HepG2 (cell line): ENCODE measurements around the gene TSPAN9. TPM values are rescaled to one million over a fixed set of nuclear protein-coding genes. Genes with fewer than 3 reads are reported as not detected.

Experiments
- ATAC-seq: fragments of 200-7000 bp; cut with Tn5 transposase; 3 replicates; pipeline ENCODE4 v1.9.1; 2020; ENCODE audit warnings: mild to moderate bottlenecking, moderate library complexity
- BruUV-seq: library from RNA; stranded (reverse); fragments of 400-500 nt; replicated peaks from 2 replicates; lab custom pipeline; 2021; lab: Mats Ljungman, UMichigan
- CTCF ChIA-PET: fragments of 300-600 bp; formaldehyde crosslinking; extraction: SDS; loops from one replicate; lab custom pipeline; 2021; ENCODE audit warnings: low total read pairs, inconsistent platforms, low intra/inter-chr PET ratio; lab: Yijun Ruan, JAX
- POLR2A ChIA-PET: fragments of 350-600 bp; sonication (Branson Sonifier 250); formaldehyde crosslinking; loops from one replicate; lab custom pipeline; 2020; ENCODE audit warnings: antibody characterized with exemption, inconsistent platforms; lab: Yijun Ruan, JAX
- DNase-seq: peaks from one replicate; pipeline ENCODE4 v3.0.0-alpha.2; 2015; ENCODE audit warnings: low spot score
- FAIRE-seq: peaks from 3 replicates; lab custom pipeline; 2011; peaks lifted over from hg19 to GRCh38; lab: Jason Lieb, UNC
- H2AFZ ChIP-seq: one replicate; pipeline ENCODE4 v1.6.1; 2011; ENCODE audit warnings: low read length, inconsistent platforms
- H3K27ac ChIP-seq: fragments of 300-600 bp; 3 replicates; pipeline ENCODE4 v1.8.0; 2011; ENCODE audit warnings: mixed run types, mild to moderate bottlenecking, mixed read lengths, low read length, inconsistent platforms; ENCODE audit not compliant: insufficient read depth; ENCODE audit errors: extremely low read length
- H3K27me3 ChIP-seq, 2 experiments: fragments of 200-600 bp in 1 of 2; 2 replicates in 1 of 2; 3 replicates in 1 of 2; pipeline versions ENCODE4 v1.6.0 to v1.8.0; 2011; ENCODE audit warnings: low read length in 2 of 2, mild to moderate bottlenecking in 2 of 2, moderate library complexity in 2 of 2, inconsistent platforms in 1 of 2; ENCODE audit not compliant: insufficient read depth in 2 of 2, control insufficient read depth in 1 of 2
- H3K36me3 ChIP-seq, 2 experiments: fragments of 200-600 bp in 1 of 2; replicated peaks in 1 of 2; 2 replicates in 1 of 2; 3 replicates in 1 of 2; pipeline versions ENCODE4 v1.5.1 to v1.8.0; 2011; ENCODE audit warnings: low read length in 2 of 2, inconsistent platforms in 1 of 2; ENCODE audit not compliant: insufficient read depth in 2 of 2, control insufficient read depth in 1 of 2
- H3K4me1 ChIP-seq: 2 replicates; pipeline ENCODE4 v1.5.1; 2012; ENCODE audit warnings: low read length, inconsistent platforms; ENCODE audit not compliant: insufficient read depth
- H3K4me2 ChIP-seq: 2 replicates; pipeline ENCODE4 v1.6.0; 2011; ENCODE audit warnings: low read depth, low read length, inconsistent platforms
- H3K4me3 ChIP-seq, 3 experiments: fragments of 200-600 bp in 1 of 3; sonication (generic), shearing (Covaris generic) in 1 of 3; replicated peaks in 1 of 3; 2 replicates each; pipeline ENCODE4 v1.5.1; 2011 to 2016; ENCODE audit warnings: low read length in 3 of 3, inconsistent platforms in 2 of 3, low read depth in 2 of 3, mild to moderate bottlenecking in 2 of 3, control low read depth in 1 of 3, mixed read lengths in 1 of 3; ENCODE audit not compliant: insufficient read depth in 1 of 3
- H3K79me2 ChIP-seq: one replicate; pipeline ENCODE4 v1.6.1; 2011; ENCODE audit warnings: low read length, inconsistent platforms; ENCODE audit not compliant: insufficient read depth
- H3K9ac ChIP-seq: 2 replicates; pipeline ENCODE4 v1.6.0; 2011; ENCODE audit warnings: mild to moderate bottlenecking, low read depth, low read length, inconsistent platforms; ENCODE audit not compliant: insufficient read depth
- H3K9me3 ChIP-seq: 2 replicates; pipeline ENCODE4 v1.5.1; 2012; ENCODE audit warnings: mild to moderate bottlenecking, low read length
- H4K20me1 ChIP-seq: 2 replicates; pipeline ENCODE4 v1.6.0; 2011; ENCODE audit warnings: inconsistent platforms, mild to moderate bottlenecking, low read length, moderate library complexity; ENCODE audit not compliant: insufficient read depth
- CENPX ChIP-seq: sonication (generic); formaldehyde crosslinking; IDR thresholded peaks from 2 replicates; pipeline ENCODE4 v1.9.0; 2021; ENCODE audit warnings: mild to moderate bottlenecking, missing genetic modification reagents, moderate library complexity
- FUBP1 ChIP-seq: sonication (generic); formaldehyde crosslinking; IDR thresholded peaks from 2 replicates; pipeline ENCODE4 v1.5.1; 2020; ENCODE audit warnings: missing genetic modification reagents, mild to moderate bottlenecking, borderline replicate concordance
- GTF2F1 ChIP-seq: fragments of 150-350 bp; IDR thresholded peaks from 2 replicates; pipeline ENCODE4 v1.6.1; 2014; ENCODE audit warnings: low read length
- HNF4G ChIP-seq, 2 experiments: sonication (generic) in 1 of 2; formaldehyde crosslinking in 1 of 2; IDR thresholded peaks; 2 replicates each; pipeline versions ENCODE4 v1.4.0 to v1.6.1; 2011 to 2020; ENCODE audit warnings: borderline replicate concordance in 2 of 2, low read depth in 2 of 2, mild to moderate bottlenecking in 2 of 2, low read length in 1 of 2, missing genetic modification reagents in 1 of 2, moderate library complexity in 1 of 2
- KMT2B ChIP-seq: IDR thresholded peaks from 2 replicates; pipeline ENCODE4 v1.6.1; 2016; ENCODE audit warnings: missing genetic modification reagents, missing compliant biosample characterization
- MTF1 ChIP-seq: sonication (generic); formaldehyde crosslinking; IDR thresholded peaks from 2 replicates; pipeline ENCODE4 v1.5.0; 2020; ENCODE audit warnings: missing genetic modification reagents
- TFDP1 ChIP-seq: IDR thresholded peaks from 2 replicates; pipeline ENCODE4 v1.6.1; 2016; ENCODE audit warnings: missing compliant biosample characterization, missing genetic modification reagents, borderline replicate concordance
- ZFY ChIP-seq: sonication (generic); formaldehyde crosslinking; IDR thresholded peaks from 2 replicates; pipeline ENCODE4 v1.4.0; 2020; ENCODE audit warnings: missing genetic modification reagents
- ZNF263 ChIP-seq: sonication (generic); formaldehyde crosslinking; IDR thresholded peaks from 2 replicates; pipeline ENCODE4 v1.4.0; 2020; ENCODE audit warnings: missing genetic modification reagents
- ZNF343 ChIP-seq: sonication (generic); formaldehyde crosslinking; IDR thresholded peaks from 2 replicates; pipeline ENCODE4 v1.4.0; 2020; ENCODE audit warnings: mild to moderate bottlenecking, missing genetic modification reagents
- ZNF614 ChIP-seq: IDR thresholded peaks from 2 replicates; pipeline ENCODE4 v1.6.1; 2018; ENCODE audit warnings: missing biosample characterization, missing genetic modification reagents, inconsistent platforms, borderline replicate concordance
- ZNF616 ChIP-seq: sonication (generic); formaldehyde crosslinking; IDR thresholded peaks from 2 replicates; pipeline ENCODE4 v1.5.0; 2020; ENCODE audit warnings: low read depth, mild to moderate bottlenecking, missing genetic modification reagents
- ZNF850 ChIP-seq: sonication (generic); formaldehyde crosslinking; conservative IDR thresholded peaks from 2 replicates; pipeline ENCODE4 v1.9.0; 2021; ENCODE audit warnings: mild to moderate bottlenecking, missing genetic modification reagents
- WGBS: methylation state at CpG from one replicate; pipeline ENCODE4 v1.1.6; 2017; ENCODE audit warnings: low lambda C conversion rate; 5-methylcytosine and 5-hydroxymethylcytosine counted together
- in situ Hi-C: cut with HindIII; loops from 2 replicates; pipeline ENCODE4 v1.10.0; 2017; ENCODE audit warnings: low pct_unique_long_range_greater_than_20kb; ENCODE audit not compliant: extremely low pct_ligation_motif_present
- intact Hi-C: fragments of 100-400 bp; cut with micrococcal nuclease; formaldehyde crosslinking; loops from one replicate; pipeline ENCODE4 v1.10.0; 2022; ENCODE audit not compliant: unreplicated experiment
- polyA plus RNA-seq, 8 experiments: library from polyadenylated mRNA; depleted of rRNA in 3 of 8; stranded (reverse) in 7 of 8; unstranded in 1 of 8; fragments of >200 nt; fragmentation: Illumina TruSeq in 4 of 8; extraction: Trizol in 4 of 8; gene quantifications; 2 replicates each; pipeline versions ENCODE4 v1.2.1 to v1.2.3, GENCODE V29; 2011 to 2016; ENCODE audit warnings: low read depth in 4 of 8, missing spikeins in 1 of 8, mixed read lengths in 1 of 8; ENCODE audit not compliant: insufficient read depth in 1 of 8
- total RNA-seq, 5 experiments: library from RNA; depleted of rRNA; stranded (reverse); fragments of >200 nt; fragmentation: Illumina TruSeq; extraction: Trizol; gene quantifications; 2 replicates each; pipeline ENCODE4 v1.2.3, GENCODE V29; 2016; ENCODE audit warnings: low read depth in 1 of 5
- TF ChIP-seq, protein P1 (sequence below): sonication (generic); formaldehyde crosslinking; conservative IDR thresholded peaks from 2 replicates; pipeline ENCODE4 v1.4.0; 2020; ENCODE audit warnings: missing genetic modification reagents

TSPAN9 gene
- total and polyA plus RNA-seq, 2 of the 13 experiments (the other 11 are each of a cell fraction or from before 2014, with no cell fraction given), result 18.1 to 42.3 TPM

GRCh38 chr12:3280967-3281366, 203.8 kb downstream of the TSPAN9 start:
- Histone ChIP-seq H3K27me3 (no peaks in the 10 kb centered on the region), H3K27ac (no peak overlapping the region), H3K4me1 (no peaks in the 10 kb centered on the region), H3K79me2 (no peaks in the 10 kb centered on the region), H2AFZ (no peak overlapping the region), H3K4me2 (no peak overlapping the region), H3K9me3 (no peaks in the 10 kb centered on the region), H3K9ac (no peak overlapping the region), H4K20me1 (0 out of 2 replicates have a peak, but pooled peaks cover under 1% of the 10 kb centered on the region), H3K36me3 (peaks cover 8 to 26% of the 10 kb centered on the region in 2 experiments; a peak in 3 of 5 replicates), H3K4me3 (no peak overlapping the region)
- WGBS, result 97% methylated on average over 11 of the region's 14 CpGs
- ChIA-PET POLR2A (no interaction called here), CTCF (no interaction called here)
- DNase-seq (no peak), ATAC-seq (no peak), FAIRE-seq (no peak)
- BruUV-seq, result no TSS peak
- TF ChIP-seq KMT2B (CRISPR knock-in tag), result no peak
- no peak for TF ChIP-seq CENPX (CRISPR knock-in tag)
- TF ChIP-seq ZNF263 (CRISPR knock-in tag), result no peak
- no peak for TF ChIP-seq ZNF343 (CRISPR knock-in tag)
- no peak for TF ChIP-seq FUBP1 (CRISPR knock-in tag)
- in situ Hi-C loops, result no loop called here
- intact Hi-C loops, result no loop called here

- 92% methylated on average over 21 of the region's 23 CpGs for WGBS
- CTCF ChIA-PET, result no interaction called here
- TF ChIP-seq ZNF616 (CRISPR knock-in tag), result no peak
- no peak for TF ChIP-seq ZNF614
- no peak for TF ChIP-seq ZFY
- TF ChIP-seq, protein P1, sequence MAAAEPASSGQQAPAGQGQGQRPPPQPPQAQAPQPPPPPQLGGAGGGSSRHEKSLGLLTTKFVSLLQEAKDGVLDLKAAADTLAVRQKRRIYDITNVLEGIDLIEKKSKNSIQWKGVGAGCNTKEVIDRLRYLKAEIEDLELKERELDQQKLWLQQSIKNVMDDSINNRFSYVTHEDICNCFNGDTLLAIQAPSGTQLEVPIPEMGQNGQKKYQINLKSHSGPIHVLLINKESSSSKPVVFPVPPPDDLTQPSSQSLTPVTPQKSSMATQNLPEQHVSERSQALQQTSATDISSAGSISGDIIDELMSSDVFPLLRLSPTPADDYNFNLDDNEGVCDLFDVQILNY (CRISPR knock-in tag), result no peak
- TF ChIP-seq TFDP1, result no peak
- TF ChIP-seq GTF2F1, result no peak
- no peak for TF ChIP-seq MTF1 (CRISPR knock-in tag)
- TF ChIP-seq HNF4G (IDR thresholded peaks at IDR 0.05; ENCODE audit: borderline replicate concordance, low read depth, low read length), result no peak
- no peak for TF ChIP-seq HNF4G (CRISPR knock-in tag; IDR thresholded peaks at IDR 0.05; ENCODE audit: borderline replicate concordance, low read depth)
- TF ChIP-seq ZNF850, result no peak
Observed at GRCh38 chr12:3281588-3282383, 204.6 kb downstream of the TSPAN9 start.

More at GRCh38 chr12:3281588-3282383, 204.6 kb downstream of the TSPAN9 start:
- no peaks in the 10 kb centered on the region for H3K9me3 ChIP-seq
- in situ Hi-C loops (no loop called here), intact Hi-C loops (no loop called here)
- no peaks in the 10 kb centered on the region for H4K20me1 ChIP-seq
- DNase-seq (no peak), ATAC-seq (no peak), FAIRE-seq (no peak)
- no peak overlapping the region for H3K4me2 ChIP-seq
- H3K4me3 ChIP-seq, result no peak overlapping the region
- no peaks in the 10 kb centered on the region for H3K4me1 ChIP-seq
- no peaks in the 10 kb centered on the region for H3K79me2 ChIP-seq
- no TSS peak for BruUV-seq
- H3K9ac ChIP-seq, result no peak overlapping the region
- H3K36me3 ChIP-seq, result peaks cover 8 to 26% of the 10 kb centered on the region in 2 experiments; a peak in 3 of 5 replicates
- no peak overlapping the region for H2AFZ ChIP-seq
- POLR2A ChIA-PET, result no interaction called here
- no peaks in the 10 kb centered on the region for H3K27me3 ChIP-seq
- no peak overlapping the region for H3K27ac ChIP-seq
